ENCODE data around the gene CABYR.

CABYR gene

GRCh38 chr18:24176727-24177416 lies 38.0 kb downstream of the CABYR start:
- POLR2A ChIA-PET: interaction anchor here (1.3 to 2.3 kb wide), 2 partner anchors 38 to 94 kb away, joined by 11 to 12 read pairs; partner anchors contain the start of gene CABYR
- Histone ChIP-seq H3K9me3 (ENCODE audit: control insufficient read depth, insufficient read depth, low read depth, low read length) (no peaks in the 10 kb centered on the region), H3K4me1 (ENCODE audit: control insufficient read depth, insufficient read depth, low read length) (no peaks in the 10 kb centered on the region), H3K27ac (ENCODE audit: extremely low read depth, low read depth, low read length) (no peak overlapping the region), H3K4me3 (ENCODE audit: low read depth, low read length) (no peak overlapping the region), H3K36me3 (ENCODE audit: control insufficient read depth in 2 of 2, insufficient read depth in 1 of 2, low read length in 2 of 2) (peaks cover 10 to 18% of the 10 kb centered on the region in 2 experiments)
- TF ChIP-seq CTCF (tag by site-specific recombination; IDR thresholded peaks at IDR 0.05): peak; percentile 58
- peak; percentile 96 for TF ChIP-seq ZBTB20 (tag by site-specific recombination; IDR thresholded peaks at IDR 0.05)
- peak; percentile 29 for TF ChIP-seq ZNF654 (tag by site-specific recombination; IDR thresholded peaks at IDR 0.05; ENCODE audit: low read depth)
- TF ChIP-seq ZNF366 (tag by site-specific recombination; conservative IDR thresholded peaks at IDR 0.05): no peak
- CTCF ChIA-PET: interaction anchor here (0.5 to 5.7 kb wide), 54 partner anchors 10 to 674 kb away, joined by 3 to 102 read pairs (median 5); no protein-coding TSS in a partner anchor

- Histone ChIP-seq H3K36me3 (ENCODE audit: control insufficient read depth in 2 of 2, insufficient read depth in 1 of 2, low read length in 2 of 2) (peaks cover 9 to 18% of the 10 kb centered on the region in 2 experiments), H3K4me3 (ENCODE audit: low read depth, low read length) (no peak overlapping the region), H3K27ac (ENCODE audit: extremely low read depth, low read depth, low read length) (no peak overlapping the region), H3K4me1 (ENCODE audit: control insufficient read depth, insufficient read depth, low read length) (no peaks in the 10 kb centered on the region), H3K9me3 (ENCODE audit: control insufficient read depth, insufficient read depth, low read depth, low read length) (no peaks in the 10 kb centered on the region)
- no peak for TF ChIP-seq OVOL3 (tag by site-specific recombination; IDR thresholded peaks at IDR 0.05)
- CTCF ChIA-PET: interaction anchor here (0.5 to 5.7 kb wide), 27 partner anchors 11 to 408 kb away, joined by 3 to 102 read pairs (median 8); no protein-coding TSS in a partner anchor
- POLR2A ChIA-PET: interaction anchor here (2.3 kb wide), 1 partner anchor 94 kb away, joined by 11 read pairs; no protein-coding TSS in a partner anchor
Observed at GRCh38 chr18:24177499-24178133, 38.8 kb downstream of the CABYR start.

GRCh38 chr18:24180048-24180447 lies 41.2 kb downstream of the CABYR start:
- H3K4me3 ChIP-seq (ENCODE audit: low read depth, low read length): no peak overlapping the region
- H3K27ac ChIP-seq (ENCODE audit: extremely low read depth, low read depth, low read length): no peak overlapping the region
- no peaks in the 10 kb centered on the region for H3K4me1 ChIP-seq (ENCODE audit: control insufficient read depth, insufficient read depth, low read length)
- CTCF ChIA-PET: interaction anchor here (0.8 to 5.7 kb wide), 2 partner anchors 8 to 165 kb away, joined by 3 to 102 read pairs; no protein-coding TSS in a partner anchor
- POLR2A ChIA-PET: no interaction called here
- TF ChIP-seq ZNF768 (tag by site-specific recombination; IDR thresholded peaks at IDR 0.05) (no peak), ZBTB48 (tag by site-specific recombination; IDR thresholded peaks at IDR 0.05) (no peak), ZNF548 (tag by site-specific recombination; IDR thresholded peaks at IDR 0.05) (no peak), ZNF530 (tag by site-specific recombination; IDR thresholded peaks at IDR 0.05; ENCODE audit: low read depth) (no peak), ZSCAN30 (tag by site-specific recombination; IDR thresholded peaks at IDR 0.05) (no peak), ZNF112 (tag by site-specific recombination; IDR thresholded peaks at IDR 0.05) (no peak), PRDM10 (tag by site-specific recombination; IDR thresholded peaks at IDR 0.05) (no peak), ZNF560 (tag by site-specific recombination; IDR thresholded peaks at IDR 0.05; ENCODE audit: borderline replicate concordance) (no peak), ZNF571 (tag by site-specific recombination; IDR thresholded peaks at IDR 0.05) (no peak), ZBTB7A (tag by site-specific recombination; IDR thresholded peaks at IDR 0.05; ENCODE audit: low read depth) (no peak), WT1 (tag by site-specific recombination; IDR thresholded peaks at IDR 0.05) (no peak), PATZ1 (tag by site-specific recombination; IDR thresholded peaks at IDR 0.05) (no peak), ZNF175 (tag by site-specific recombination; IDR thresholded peaks at IDR 0.05) (no peak)
- no peaks in the 10 kb centered on the region for H3K9me3 ChIP-seq (ENCODE audit: control insufficient read depth, insufficient read depth, low read depth, low read length)
- H3K36me3 ChIP-seq (ENCODE audit: control insufficient read depth in 2 of 2, insufficient read depth in 1 of 2, low read length in 2 of 2): peaks cover 6 to 12% of the 10 kb centered on the region in 2 experiments; a peak in 2 of 3 replicates
